ENCODE results near the gene AGAP5.
"Not testable (repeated sequence)": the region's sequence is repeated elsewhere in the genome, so short reads cannot be mapped to it uniquely, and the experiment has no call there.

AGAP5 gene

GRCh38 chr10:73697675-73698159 lies at the start of gene AGAP5:
TSS of gene AGAP5 (minus strand) at chr10:73698109. CDS start at chr10:73697755, 354 bp downstream.
- H3K27me3 ChIP-seq (replicated peaks; ENCODE audit: control insufficient read depth, insufficient read depth, low read length); H3K4me3 ChIP-seq (replicated peaks; ENCODE audit: low read depth, low read length); DNase-seq (ENCODE audit: extremely low read depth, insufficient read length); H3K36me3 ChIP-seq (ENCODE audit: control insufficient read depth, insufficient read depth, low read length): not testable (repeated sequence)

- DNase-seq (ENCODE audit: extremely low read depth, insufficient read length), result no peak
- Histone ChIP-seq H3K27me3 (replicated peaks; ENCODE audit: control insufficient read depth, insufficient read depth, low read length) (no peaks in the 10 kb centered on the region), H3K36me3 (ENCODE audit: control insufficient read depth, insufficient read depth, low read length) (peaks cover 16% of the 10 kb centered on the region), H3K4me3 (replicated peaks; ENCODE audit: low read depth, low read length) (peak overlapping the region; percentile 7; the same call in 1 of the 2 replicates)
- no peak for TF ChIP-seq CTCF (IDR thresholded peaks at IDR 0.05; ENCODE audit: insufficient read depth, low read length, poor library complexity, severe bottlenecking)
These were observed 48.8 kb upstream of the AGAP5 start for GRCh38 chr10:73746721-73747120.

- no peak for TF ChIP-seq CTCF (IDR thresholded peaks at IDR 0.05; ENCODE audit: insufficient read depth, low read length, poor library complexity, severe bottlenecking)
- DNase-seq (ENCODE audit: extremely low read depth, insufficient read length), result no peak
- no peaks in the 10 kb centered on the region for H3K27me3 ChIP-seq (replicated peaks; ENCODE audit: control insufficient read depth, insufficient read depth, low read length)
- H3K36me3 ChIP-seq (ENCODE audit: control insufficient read depth, insufficient read depth, low read length), result peaks cover 9% of the 10 kb centered on the region
- peak overlapping the region; percentile 97 for H3K4me3 ChIP-seq (replicated peaks; ENCODE audit: low read depth, low read length)
These were observed 46.7 kb upstream of the AGAP5 start for GRCh38 chr10:73744664-73744975.

- peaks cover 9% of the 10 kb centered on the region for H3K36me3 ChIP-seq (ENCODE audit: control insufficient read depth, insufficient read depth, low read length)
- DNase-seq (ENCODE audit: extremely low read depth, insufficient read length), result peak; percentile 91
- TF ChIP-seq CTCF (IDR thresholded peaks at IDR 0.05; ENCODE audit: insufficient read depth, low read length, poor library complexity, severe bottlenecking), result no peak
- no peaks in the 10 kb centered on the region for H3K27me3 ChIP-seq (replicated peaks; ENCODE audit: control insufficient read depth, insufficient read depth, low read length)
- H3K4me3 ChIP-seq (replicated peaks; ENCODE audit: low read depth, low read length), result peak within 1 kb of the TSS; percentile 97
These were observed 46.2 kb upstream of the AGAP5 start, which contains the start of gene SEC24C for GRCh38 chr10:73743905-73744663. TSS of gene SEC24C (plus strand) at chr10:73744372. CDS start at chr10:73746833, 2,461 bp downstream.

- no peaks in the 10 kb centered on the region for H3K27me3 ChIP-seq (replicated peaks; ENCODE audit: control insufficient read depth, insufficient read depth, low read length)
- no peak for DNase-seq (ENCODE audit: extremely low read depth, insufficient read length)
- H3K36me3 ChIP-seq (ENCODE audit: control insufficient read depth, insufficient read depth, low read length), result peaks cover 6% of the 10 kb centered on the region
- peak overlapping the region; percentile 97 for H3K4me3 ChIP-seq (replicated peaks; ENCODE audit: low read depth, low read length)
- no peak for TF ChIP-seq CTCF (IDR thresholded peaks at IDR 0.05; ENCODE audit: insufficient read depth, low read length, poor library complexity, severe bottlenecking)
These were observed 45.5 kb upstream of the AGAP5 start for GRCh38 chr10:73743327-73743904.

- H3K27me3 ChIP-seq (replicated peaks; ENCODE audit: control insufficient read depth, insufficient read depth, low read length), result no peaks in the 10 kb centered on the region
- TF ChIP-seq CTCF (IDR thresholded peaks at IDR 0.05; ENCODE audit: insufficient read depth, low read length, poor library complexity, severe bottlenecking), result no peak
- H3K36me3 ChIP-seq (ENCODE audit: control insufficient read depth, insufficient read depth, low read length), result peaks cover 6% of the 10 kb centered on the region
- no peak overlapping the region for H3K4me3 ChIP-seq (replicated peaks; ENCODE audit: low read depth, low read length)
- DNase-seq (ENCODE audit: extremely low read depth, insufficient read length), result no peak
These were observed 44.5 kb upstream of the AGAP5 start for GRCh38 chr10:73742454-73742734.

GRCh38 chr10:73740501-73741254 lies 42.8 kb upstream of the AGAP5 start:
- not testable (repeated sequence) for H3K27me3 ChIP-seq (replicated peaks; ENCODE audit: control insufficient read depth, insufficient read depth, low read length); DNase-seq (ENCODE audit: extremely low read depth, insufficient read length); H3K4me3 ChIP-seq (replicated peaks; ENCODE audit: low read depth, low read length); H3K36me3 ChIP-seq (ENCODE audit: control insufficient read depth, insufficient read depth, low read length)
